Ureter (tissue), 1 donor: ENCODE data around the gene LINC01488. TPM values are rescaled to one million over a fixed set of nuclear protein-coding genes. Genes with fewer than 3 reads are reported as not detected.
A peak's percentile ranks its signal among the peaks of the same experiment; 100 is the strongest.

Experiments
- DNase-seq: peaks from one replicate; pipeline ENCODE4 v3.0.0-alpha.2; 2020; ENCODE audit warnings: low spot score
- total RNA-seq: library from RNA; stranded (reverse); gene quantifications from one replicate; pipeline ENCODE4 v1.2.4, GENCODE V29; 2023
- donor health status: DM: yes; HTN: yes; CAD: no.

LINC01488 gene
- total RNA-seq: not detected

DNA sequence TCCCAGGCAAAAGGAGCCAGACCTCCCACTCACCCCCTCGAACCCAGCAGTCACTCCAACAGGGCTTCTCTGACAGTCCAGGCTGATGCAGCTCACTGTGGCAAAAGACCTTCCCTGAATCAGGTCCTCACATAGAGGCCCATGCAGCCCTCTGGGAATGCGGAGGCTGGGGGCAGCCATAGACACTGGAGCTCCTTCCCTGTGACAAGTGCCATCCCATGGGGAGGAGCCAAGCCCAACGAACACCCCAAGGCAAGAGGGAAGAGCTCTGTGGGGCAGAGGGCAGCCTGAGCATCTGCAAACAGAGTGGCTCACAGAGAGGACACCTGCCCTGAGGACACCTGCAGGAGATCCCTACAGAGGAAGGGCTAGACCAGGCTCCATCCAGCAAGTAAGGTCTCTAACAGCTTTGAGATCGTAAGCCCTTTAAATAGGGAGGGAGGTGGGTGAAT is at the start of gene LINC01488:
Gene LINC01488 (plus strand): TSS at position 271 of the 452 bp plus-strand sequence.
- DNase-seq: no peak

DNA sequence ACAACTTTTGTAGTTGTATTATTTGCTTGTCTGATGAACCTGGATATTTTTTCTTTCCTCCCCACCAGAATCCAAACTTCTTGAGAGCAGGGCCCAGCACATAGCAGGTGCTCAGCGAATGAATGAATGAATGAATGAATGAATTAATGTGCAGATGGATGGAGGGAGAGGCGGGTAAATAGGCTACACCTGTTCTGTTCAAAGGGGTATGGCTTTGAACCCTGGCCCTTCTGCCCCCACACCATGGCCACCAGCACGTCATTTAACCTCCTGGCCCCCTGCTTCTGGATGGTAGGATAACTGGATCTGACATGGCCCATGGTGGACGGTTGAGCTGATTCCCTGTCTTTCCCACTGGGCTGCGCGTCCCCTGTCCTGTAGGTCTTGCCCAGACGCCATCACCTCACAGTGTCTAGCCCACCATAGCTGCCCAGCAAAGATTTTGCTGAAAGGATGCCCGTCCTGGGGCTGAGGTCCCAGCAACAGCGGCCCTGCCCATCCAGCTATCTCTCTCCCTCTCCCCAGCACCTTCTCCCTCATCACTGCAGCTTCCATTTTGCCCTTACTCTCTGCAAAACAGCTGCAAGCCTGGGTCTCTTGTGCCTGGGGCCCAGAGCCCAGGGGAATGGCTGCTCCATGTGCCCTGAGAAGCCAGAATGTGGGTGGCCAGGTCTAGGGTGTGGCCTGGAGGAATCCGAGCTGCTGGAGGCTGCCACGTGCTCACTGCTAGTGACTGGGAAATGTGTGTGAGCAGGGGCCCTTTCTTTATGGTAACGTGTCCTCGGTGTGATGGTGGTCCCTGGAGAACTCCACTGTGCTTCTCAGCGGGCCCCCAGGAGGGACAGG is 49.3 kb upstream of the LINC01488 start:
- no peak for DNase-seq

DNA sequence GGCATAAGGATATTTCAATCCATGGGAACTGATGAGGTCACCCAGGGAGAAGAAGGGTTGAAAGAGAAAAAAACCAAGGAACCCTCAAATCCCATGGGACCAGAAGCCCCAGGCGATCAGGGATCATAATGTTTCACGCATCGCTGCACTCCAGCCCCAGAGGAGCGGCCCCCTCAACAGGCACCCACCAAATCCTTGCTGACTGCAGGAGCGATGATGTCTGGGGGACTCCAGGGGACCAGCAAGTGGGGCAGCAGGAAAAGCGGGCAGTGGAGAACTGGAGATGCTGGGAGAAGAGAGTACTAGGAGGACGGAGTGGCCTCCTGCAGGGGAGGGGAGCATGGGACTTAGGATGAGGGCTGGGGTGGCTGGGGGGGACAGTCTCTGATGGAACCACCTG is 47.7 kb upstream of the LINC01488 start:
- DNase-seq: no peak

DNA sequence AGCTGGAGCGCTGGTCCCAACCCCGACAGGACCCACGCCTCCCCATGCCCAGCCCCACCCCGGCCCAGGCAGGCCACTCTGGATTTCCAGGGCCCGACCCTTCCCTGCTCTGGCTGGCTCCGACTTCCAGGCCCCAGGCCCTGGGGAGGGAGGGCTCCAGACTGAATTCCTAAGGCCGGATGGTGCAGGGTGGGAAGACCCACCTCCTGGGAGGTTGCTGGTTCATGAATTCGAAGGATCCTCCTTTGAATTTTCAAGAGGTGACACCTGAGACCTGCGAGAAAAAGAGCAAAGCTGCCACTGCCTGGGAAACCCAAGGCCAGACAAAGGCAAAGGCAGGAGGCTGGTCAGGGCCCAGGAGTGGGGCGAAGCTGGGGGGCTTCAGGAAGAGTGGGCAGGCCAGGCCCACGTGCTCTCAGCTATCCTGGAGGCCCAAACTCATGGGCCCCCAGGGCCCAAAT is 47.0 kb upstream of the LINC01488 start:
- DNase-seq: no peak

DNA sequence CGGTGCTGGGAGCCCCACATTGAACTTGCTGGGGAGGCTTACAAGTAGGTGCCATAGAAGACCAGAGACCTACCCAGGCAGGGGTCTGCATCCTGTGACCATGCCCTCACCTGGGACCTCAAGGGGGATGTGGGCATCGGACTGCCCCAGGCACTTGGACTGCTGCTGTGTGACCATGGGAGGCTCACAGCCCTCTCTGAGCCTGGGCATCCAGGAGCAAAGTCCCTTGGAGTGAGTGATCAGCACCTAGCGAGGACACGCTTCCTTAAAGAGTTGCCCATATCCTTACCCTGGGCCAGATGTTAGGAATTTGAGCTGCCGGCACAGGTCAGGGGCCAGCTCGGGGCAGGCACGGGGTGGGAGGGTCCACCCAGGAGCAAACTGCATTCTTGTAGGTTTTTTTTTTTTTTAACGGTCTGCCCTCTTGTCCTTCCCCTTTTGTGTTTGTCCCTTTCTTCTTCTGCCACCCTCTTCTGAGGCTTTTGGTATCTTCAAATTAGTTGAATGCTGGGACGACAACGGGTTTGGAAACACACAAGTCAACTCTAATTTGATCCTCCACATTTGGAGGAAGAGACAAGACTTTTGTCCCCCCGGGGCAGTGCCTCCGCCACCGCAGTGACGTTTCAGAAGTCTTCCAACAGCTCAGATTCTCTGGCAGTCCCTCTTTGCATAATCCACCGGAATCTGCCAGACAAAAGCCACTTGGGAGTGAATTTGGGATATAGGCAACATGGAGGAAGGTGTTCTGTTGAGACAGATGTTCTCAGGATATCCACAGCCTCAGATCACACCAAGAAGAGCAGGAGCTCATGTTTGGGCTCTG is 46.1 kb upstream of the LINC01488 start:
- DNase-seq: no peak

DNA sequence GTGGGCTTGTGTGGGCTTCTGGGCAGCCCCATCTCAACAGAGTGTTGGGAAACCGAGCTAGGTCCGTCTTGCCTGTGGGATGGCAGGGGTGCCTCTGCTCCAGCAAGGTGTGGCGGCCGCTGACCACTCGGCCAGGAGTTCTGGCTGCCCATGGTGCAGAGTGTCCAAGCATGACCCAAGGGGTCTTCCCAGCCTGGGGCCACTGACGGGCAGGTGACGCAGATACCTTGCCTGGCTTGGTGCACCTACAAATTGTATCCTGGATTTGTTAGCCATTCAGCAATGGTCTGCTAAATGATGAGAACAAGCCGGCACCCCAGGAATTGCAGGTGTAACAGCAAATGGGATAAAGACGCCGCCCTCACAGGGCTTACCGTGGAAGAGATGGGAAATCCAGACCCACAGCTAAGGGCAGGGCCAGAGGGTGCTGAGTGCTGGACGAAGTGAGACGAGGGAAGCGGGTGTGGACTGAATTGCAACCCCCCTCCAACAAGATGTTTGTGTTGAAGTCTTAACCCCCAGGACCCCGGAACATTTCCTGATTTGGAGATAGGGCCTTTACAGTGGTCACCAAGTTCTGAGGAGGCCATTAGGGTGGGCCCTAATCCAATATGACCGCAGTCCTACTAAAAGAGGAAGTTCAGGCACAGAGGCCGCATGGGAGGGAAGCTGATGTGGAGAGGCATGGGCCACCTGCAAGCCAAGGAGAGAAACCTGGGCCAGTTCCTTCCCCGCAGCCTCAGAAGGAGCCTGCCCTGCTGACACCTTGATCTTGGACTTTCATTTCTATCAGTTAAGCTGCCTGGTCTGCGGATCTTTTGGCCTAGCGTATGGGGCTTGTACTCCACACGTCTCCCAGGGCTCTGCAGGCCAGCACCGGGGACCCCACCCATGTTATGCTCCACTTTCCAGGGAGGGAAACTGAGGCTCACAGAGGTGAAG is 45.2 kb upstream of the LINC01488 start:
- DNase-seq: no peak

DNA sequence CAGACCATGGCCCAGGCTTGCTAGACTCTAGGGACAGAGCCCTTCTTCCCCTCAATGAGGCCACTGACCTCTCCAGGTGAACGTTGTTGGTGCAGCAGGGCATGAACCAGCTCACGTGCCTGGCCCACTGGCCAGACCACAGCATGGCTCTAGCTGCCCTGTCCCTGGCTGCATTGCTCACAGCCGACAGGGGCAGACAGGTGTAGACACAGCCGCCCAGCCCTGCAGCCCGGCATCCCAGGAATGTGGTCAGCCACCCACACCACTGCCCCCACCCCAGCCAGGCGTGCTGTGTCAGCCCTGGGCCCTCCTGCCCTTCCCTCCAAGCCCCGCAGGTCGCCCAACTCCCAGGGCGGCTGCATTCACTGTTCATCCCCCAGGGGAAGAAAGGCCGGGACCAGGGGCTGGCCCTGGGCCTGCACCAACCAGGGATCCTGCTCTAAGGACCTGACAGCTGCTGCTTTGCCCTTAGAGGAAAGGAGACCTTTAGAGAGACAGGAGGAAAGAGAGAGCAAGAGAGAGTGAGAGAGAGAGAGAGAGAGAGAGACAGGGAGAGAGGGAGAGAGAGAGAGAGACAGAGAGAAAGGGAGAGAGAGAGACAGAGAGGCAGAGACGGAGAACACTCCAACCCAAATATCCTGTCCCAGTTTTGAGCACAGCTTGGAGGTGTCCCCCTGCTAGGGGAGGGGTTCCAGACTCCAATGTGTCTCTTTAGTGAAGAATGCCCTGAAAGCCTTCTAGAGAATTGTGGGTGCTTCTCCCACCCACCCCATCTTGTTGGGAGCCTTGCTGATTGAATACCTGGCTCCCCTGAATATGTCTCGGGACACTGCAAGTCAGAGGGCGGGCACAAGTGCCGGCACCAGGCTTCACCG is 44.2 kb upstream of the LINC01488 start:
- DNase-seq: peak; percentile 63

DNA sequence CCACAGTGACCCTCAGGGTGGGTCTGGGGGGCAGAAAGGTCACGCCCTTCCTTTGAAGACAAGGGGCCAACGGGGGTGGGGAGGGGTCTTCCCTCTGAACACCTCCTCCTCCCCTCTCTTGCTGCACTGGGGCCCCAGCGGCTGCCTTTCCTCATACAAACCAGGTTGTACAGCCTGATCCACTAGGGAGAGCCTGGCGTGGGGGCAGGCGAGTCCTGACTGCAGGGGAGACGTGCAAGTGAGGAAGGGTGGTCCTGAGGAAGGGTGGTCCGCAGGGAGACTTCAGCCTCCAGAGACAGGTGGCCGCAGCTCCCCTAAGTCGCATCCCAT is 43.6 kb upstream of the LINC01488 start:
- DNase-seq: no peak

DNA sequence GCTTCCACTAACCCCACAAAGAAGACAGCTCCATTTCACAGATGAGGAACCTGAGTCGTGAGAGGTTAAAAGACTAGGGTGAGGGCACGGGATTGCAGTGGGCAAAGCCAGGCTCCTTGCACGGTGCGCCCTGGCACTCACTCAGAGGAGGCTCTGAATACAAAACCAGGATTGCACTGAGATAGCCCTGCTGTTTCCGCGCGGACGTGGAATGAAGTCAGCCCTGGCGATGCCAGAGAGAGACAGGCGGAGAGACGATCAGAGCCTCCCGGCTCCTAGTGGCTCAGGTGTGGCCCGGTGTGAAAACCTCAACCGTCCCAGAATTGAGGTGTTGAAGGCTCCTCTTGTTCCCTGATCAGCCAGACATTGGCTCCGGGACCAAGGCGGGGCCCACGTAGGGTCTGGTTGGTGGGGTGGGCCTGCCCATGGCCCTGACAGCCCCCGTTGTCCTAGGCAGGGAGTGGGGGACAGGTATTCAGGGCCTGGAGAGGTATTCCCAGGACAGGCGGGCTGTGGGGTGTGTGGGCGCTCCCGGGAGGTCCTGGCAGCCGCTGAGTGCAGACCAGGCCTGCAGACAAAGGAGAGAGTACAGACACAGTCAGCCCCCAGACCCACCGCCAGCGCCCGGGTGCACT is 43.1 kb upstream of the LINC01488 start:
- DNase-seq: no peak

DNA sequence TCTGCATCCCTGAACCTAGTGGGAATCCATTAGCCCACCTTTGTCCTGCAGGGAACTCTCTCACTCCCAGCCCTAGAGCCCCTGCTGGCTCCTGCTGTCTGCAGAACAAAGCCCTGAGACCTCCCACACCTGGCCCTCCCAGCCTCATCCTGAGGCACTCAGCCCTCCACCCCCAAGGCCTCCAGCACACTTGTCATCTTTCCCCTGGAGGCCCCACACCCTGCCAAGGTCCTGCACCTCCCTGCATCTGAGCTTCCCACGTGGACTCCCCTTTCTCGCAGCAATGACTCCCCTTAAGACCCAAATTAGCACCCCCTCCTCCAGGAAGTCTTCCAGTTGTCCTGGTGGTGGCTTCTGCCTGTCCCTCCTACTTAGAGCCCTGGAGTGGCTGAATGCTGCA is 42.3 kb upstream of the LINC01488 start:
- DNase-seq: no peak

DNA sequence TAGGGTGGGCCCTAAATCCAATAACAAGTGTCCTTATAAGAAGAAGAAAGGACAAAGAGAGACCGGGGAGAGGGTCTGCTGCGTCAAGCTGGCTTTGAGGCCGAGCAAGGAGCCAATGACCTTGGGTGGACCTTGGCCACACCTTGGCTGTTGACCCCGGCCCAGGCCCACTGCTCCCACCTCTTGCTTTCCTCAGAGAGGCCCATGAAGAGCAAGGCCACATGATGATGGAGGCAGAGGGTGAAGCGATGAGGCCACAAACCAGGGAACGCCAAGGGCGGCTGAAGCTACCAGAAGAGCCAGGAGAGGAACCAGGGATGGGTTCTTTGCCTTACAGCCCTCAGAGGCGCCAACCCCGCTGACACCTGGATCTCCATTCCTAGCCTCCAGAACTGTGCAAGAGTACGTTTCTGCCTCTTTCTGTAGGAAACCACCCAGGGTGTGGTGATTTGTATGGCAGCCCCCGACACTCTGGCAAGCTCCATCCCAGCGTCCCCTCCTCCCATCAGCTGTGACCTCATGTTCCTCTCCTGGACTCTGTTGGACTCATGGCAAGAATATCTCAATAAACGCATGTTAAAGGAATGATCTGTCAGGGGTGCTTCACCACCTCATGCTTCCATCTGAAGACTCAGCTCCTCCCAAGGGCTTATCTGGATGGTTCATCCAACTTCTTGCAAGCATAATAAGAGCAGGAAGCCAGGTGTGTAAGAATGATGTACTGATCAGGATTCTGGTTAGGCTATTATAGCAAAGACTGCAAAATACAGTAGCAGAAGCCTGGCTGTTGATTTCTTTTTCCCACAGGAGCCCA is 41.6 kb upstream of the LINC01488 start:
- no peak for DNase-seq

DNA sequence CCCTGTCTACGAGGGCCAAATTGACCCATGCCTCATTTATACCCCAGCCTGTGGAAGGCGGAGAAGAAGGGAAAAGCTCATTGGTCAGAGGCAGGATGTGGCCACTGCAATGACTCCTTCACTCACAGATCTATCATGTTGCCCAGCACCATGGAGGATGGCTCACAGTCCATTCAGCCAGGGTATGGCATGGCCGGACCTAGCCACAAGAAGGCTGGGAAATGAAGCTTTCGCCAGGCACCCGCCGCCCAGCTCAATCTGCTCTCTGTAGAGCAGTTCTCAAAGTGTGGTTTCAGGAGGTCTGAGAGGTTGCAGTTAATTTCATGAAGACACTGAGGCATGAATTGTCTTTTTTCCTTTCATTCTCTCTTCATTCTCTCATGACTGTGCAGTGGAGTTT is 40.6 kb upstream of the LINC01488 start:
- DNase-seq: no peak

DNA sequence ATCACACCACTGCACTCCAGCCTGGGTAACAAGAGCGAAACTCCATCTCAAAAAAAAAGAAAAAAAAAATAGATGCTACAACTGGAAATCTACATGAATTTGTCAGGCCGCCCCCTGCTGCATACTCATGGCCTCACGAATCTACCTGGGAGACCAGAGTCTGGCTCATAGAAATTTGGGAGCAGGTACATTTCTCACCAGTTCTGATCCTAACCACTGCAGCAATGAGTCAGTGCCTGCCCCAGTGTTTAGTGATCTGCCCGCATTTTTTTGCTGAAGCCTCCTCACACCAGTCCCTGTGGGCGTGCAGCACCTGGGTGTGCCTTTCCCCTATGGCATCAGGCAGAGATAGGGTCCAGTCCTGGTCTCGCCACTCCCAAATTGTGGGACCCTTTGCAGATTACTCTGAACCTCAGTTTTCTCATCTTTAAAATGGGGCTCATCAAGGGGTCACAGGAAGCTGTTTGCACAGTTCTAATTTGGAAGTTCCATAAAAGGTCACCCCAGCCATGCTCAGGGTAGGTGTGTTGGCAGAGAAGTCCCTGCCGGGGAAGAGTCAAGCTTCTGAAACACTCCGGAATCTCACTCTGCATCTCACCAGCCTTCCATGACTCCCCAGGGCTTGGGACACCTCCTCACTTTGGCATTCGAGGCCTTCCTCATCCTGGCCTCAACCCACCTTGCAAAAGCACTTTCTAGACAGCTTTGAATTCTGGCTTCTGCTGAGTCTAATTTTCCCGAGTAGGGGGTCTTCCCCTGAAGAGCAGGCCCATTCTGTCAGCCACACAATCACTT is 39.3 kb upstream of the LINC01488 start:
- no peak for DNase-seq

DNA sequence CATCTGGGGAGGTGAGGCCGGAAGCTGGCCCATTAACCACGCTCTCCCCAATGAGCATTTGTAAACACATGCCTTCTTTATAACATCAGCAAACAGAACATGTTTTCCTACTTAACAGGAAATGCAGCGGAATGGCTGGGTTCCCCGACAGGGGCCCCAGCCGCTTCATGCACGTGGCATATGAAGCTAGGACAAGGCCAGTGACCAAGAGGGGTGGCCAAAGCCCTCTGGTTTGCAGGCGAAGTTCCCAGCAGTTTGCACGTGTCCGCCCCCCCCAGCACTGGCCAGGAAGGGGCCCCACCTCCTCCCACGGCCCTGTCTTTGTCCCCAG is 38.7 kb upstream of the LINC01488 start:
- peak; percentile 66 for DNase-seq

DNA sequence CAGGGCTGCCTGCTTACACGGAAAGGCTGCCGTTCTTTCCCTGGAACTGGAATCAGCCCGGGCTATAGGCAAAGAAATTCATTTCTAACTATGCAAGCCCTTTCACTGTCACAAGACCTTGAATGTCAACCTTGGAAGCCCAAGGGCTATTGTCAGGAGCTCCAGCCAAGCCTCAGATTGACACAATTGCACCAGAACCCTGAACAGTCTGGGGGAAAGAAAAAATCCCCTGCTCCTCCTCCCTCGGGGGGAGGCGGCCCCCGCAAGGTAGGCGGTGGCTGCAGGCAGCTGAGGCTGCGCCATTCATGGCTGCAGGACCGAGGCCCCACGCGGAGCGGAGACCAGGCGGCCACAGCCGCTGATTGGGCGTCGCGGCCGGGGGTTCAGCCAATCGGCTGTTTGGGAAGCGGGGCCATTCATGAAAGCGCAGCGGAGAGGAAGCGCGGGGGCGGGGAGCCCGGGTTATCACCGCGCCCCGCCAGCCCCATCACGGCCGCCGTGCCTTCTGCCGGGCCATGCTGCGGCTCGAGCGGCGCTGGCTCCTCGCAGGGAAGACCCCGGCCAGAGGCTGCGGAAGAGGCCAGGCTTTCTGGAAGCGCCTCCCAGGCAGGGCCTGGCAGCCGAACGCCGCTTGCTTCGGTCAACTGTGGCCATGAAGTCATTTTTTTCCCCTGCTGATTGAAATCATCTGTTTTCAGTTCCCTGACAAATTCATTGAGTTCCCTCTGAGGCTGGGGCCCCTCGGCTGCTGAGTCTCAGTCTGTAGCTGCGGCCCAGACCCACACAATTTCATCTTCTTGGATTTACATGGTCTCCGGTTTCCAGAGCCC is 38.1 kb upstream of the LINC01488 start:
- peak; percentile 90 for DNase-seq

DNA sequence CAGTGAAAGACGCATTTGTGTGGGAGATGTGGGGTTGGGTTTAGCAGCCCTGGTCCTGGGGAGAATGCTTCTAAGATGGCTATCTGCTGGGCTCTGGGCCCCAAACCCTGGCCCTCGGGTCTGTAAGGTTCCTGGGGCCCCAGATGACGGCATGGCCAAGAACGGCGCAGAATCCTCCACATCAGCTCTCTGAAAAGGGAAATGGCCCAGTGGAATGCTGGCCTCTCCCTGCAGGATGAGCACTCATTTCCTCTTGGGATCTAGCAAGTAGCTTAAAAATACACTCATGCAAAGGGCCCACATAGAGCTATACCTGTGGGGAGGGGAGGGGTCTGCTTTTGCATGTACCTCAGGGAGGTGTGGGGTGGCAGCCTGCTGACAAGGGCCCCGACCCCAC is 37.5 kb upstream of the LINC01488 start:
- no peak for DNase-seq

DNA sequence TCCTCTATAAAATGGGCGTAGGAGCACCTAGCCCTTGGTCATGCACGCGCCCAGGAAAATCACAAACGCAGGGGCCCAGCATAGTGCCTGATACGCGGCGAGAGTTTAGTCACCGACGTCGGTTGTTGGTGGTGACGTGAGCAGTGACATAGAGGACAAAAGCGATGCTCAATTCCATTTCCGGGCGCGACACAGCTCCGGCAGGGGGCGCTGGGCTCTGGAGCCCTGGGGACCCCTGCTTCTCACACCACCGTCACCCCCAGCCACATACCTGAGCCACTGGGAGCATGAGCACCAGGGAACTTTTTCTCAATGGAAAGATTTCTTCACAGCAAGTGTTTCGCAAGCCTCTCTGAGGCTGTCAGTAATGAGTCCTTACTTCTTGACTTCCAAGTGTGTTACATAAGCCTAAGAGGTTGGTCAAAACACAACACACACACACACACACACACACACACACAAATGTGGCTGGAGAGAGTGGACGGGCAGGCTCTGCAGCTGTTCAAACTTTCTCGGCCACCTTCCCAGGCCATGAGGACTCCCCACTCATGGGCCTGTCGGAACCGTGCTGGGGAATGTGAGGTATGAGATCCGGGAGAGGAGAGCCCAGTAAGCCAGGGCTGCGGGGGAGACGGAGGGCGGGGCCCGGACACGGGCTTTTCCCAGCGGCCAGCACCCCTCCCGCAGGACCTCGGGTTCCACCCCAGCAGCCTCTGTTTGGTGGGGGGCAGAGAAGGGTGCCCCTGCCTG is 36.9 kb upstream of the LINC01488 start:
- DNase-seq: peak; percentile 80
